BE2C (cell line): ENCODE measurements around the gene TMOD3.

Experiments used
- DNase-seq: peaks from one replicate; pipeline ENCODE4 v3.0.0-alpha.2; 2020
- H3K27me3 ChIP-seq: fragments of 250-450 bp; sonication (Bioruptor Pico); 2 replicates; pipeline ENCODE4 v1.5.1; 2020; ENCODE audit warnings: mild to moderate bottlenecking
- H3K36me3 ChIP-seq: fragments of 250-450 bp; sonication (Bioruptor Pico); 2 replicates; pipeline ENCODE4 v1.5.1; 2020; ENCODE audit warnings: mild to moderate bottlenecking
- H3K4me1 ChIP-seq: fragments of 250-450 bp; sonication (Bioruptor Pico); 2 replicates; pipeline ENCODE4 v1.5.1; 2020
- H3K4me3 ChIP-seq: 2 replicates; pipeline ENCODE4 v1.5.1; 2011; ENCODE audit warnings: low read depth, low read length
- H3K9me3 ChIP-seq: fragments of 250-450 bp; sonication (Bioruptor Pico); 2 replicates; pipeline ENCODE4 v1.5.1; 2020
- CTCF ChIP-seq: IDR thresholded peaks from 2 replicates; pipeline ENCODE4 v1.5.1; 2012; ENCODE audit warnings: mild to moderate bottlenecking, low read depth, low read length

Gene TMOD3

GRCh38 chr15:51855612-51856011 lies 26.2 kb downstream of the TMOD3 start:
- H3K9me3 ChIP-seq = no peaks in the 10 kb centered on the region
- no peaks in the 10 kb centered on the region for H3K36me3 ChIP-seq
- TF ChIP-seq CTCF = no peak
- no peaks in the 10 kb centered on the region for H3K27me3 ChIP-seq
- no peaks in the 10 kb centered on the region for H3K4me1 ChIP-seq
- no peak overlapping the region for H3K4me3 ChIP-seq
- no peak for DNase-seq

- H3K27me3 ChIP-seq = no peaks in the 10 kb centered on the region
- no peak overlapping the region for H3K4me3 ChIP-seq
- no peaks in the 10 kb centered on the region for H3K4me1 ChIP-seq
- DNase-seq = no peak
- H3K9me3 ChIP-seq = no peaks in the 10 kb centered on the region
- no peaks in the 10 kb centered on the region for H3K36me3 ChIP-seq
- TF ChIP-seq CTCF = no peak
Measured at GRCh38 chr15:51856714-51857380, 27.4 kb downstream of the TMOD3 start.

- Histone ChIP-seq H3K9me3 (no peaks in the 10 kb centered on the region), H3K4me1 (no peaks in the 10 kb centered on the region), H3K4me3 (no peak overlapping the region), H3K36me3 (peaks cover 8% of the 10 kb centered on the region; the same call in 1 of the 2 replicates), H3K27me3 (no peaks in the 10 kb centered on the region)
- DNase-seq = no peak
- no peak for TF ChIP-seq CTCF
Measured at GRCh38 chr15:51861557-51862359, 32.3 kb downstream of the TMOD3 start.

- H3K4me1 ChIP-seq = no peaks in the 10 kb centered on the region; the same call in 1 of the 2 replicates
- no peak for TF ChIP-seq CTCF
- no peak for DNase-seq
- H3K4me3 ChIP-seq = no peak overlapping the region
- H3K27me3 ChIP-seq = no peaks in the 10 kb centered on the region
- no peaks in the 10 kb centered on the region for H3K9me3 ChIP-seq
- peaks cover 8% of the 10 kb centered on the region; the same call in 1 of the 2 replicates for H3K36me3 ChIP-seq
Measured at GRCh38 chr15:51863131-51863530, 33.7 kb downstream of the TMOD3 start.

GRCh38 chr15:51864408-51865056 lies 35.1 kb downstream of the TMOD3 start:
- H3K4me3 ChIP-seq = no peak overlapping the region
- H3K4me1 ChIP-seq = no peaks in the 10 kb centered on the region; the same call in 1 of the 2 replicates
- no peaks in the 10 kb centered on the region for H3K9me3 ChIP-seq
- no peak for DNase-seq
- no peak for TF ChIP-seq CTCF
- H3K27me3 ChIP-seq = no peaks in the 10 kb centered on the region
- H3K36me3 ChIP-seq = peaks cover 8% of the 10 kb centered on the region; the same call in 1 of the 2 replicates
